HG02610 (cell line): ENCODE measurements around the gene FAHD2B.
A peak's percentile ranks its signal among the peaks of the same experiment; 100 is the strongest.
"Not testable (repeated sequence)": the region's sequence is repeated elsewhere in the genome, so short reads cannot be mapped to it uniquely, and the experiment has no call there.

ENCODE experiments used
- ATAC-seq: cut with Tn5 transposase; IDR thresholded peaks from one replicate; pipeline ENCODE4 v1.9.1; 2021; ENCODE audit warnings: mild to moderate bottlenecking, moderate library complexity; ENCODE audit not compliant: unreplicated experiment

Gene FAHD2B

GRCh38 chr2:97094772-97095611 is at the start of gene FAHD2B:
Gene FAHD2B, minus strand, starts transcription at chr2:97094882. Its CDS starts 3,176 bp downstream, at chr2:97091706.
- ATAC-seq: peak; percentile 77

GRCh38 chr2:97144016-97144415 is 49.3 kb upstream of the FAHD2B start:
- ATAC-seq: not testable (repeated sequence)

- ATAC-seq: not testable (repeated sequence)
These were observed 34.4 kb upstream of the FAHD2B start for GRCh38 chr2:97129090-97129489.

- not testable (repeated sequence) for ATAC-seq
These were observed 19.2 kb upstream of the FAHD2B start for GRCh38 chr2:97113882-97114255.

- ATAC-seq: peak; percentile 97
These were observed 18.6 kb upstream of the FAHD2B start, which contains the start of gene ANKRD36 for GRCh38 chr2:97113050-97113881. Gene ANKRD36, plus strand, starts transcription at chr2:97113153. Its CDS starts 587 bp downstream, at chr2:97113740.

- ATAC-seq: not testable (repeated sequence)
These were observed 17.8 kb upstream of the FAHD2B start for GRCh38 chr2:97112320-97113049.

GRCh38 chr2:97111246-97111645 is 16.6 kb upstream of the FAHD2B start:
- not testable (repeated sequence) for ATAC-seq

GRCh38 chr2:97106878-97107277 is 12.2 kb upstream of the FAHD2B start:
- ATAC-seq: not testable (repeated sequence)

GRCh38 chr2:97098786-97099372 is 4.2 kb upstream of the FAHD2B start:
- ATAC-seq: not testable (repeated sequence)

GRCh38 chr2:97095661-97096060 is 979 bp upstream of the FAHD2B start:
- ATAC-seq: no peak

GRCh38 chr2:97093983-97094771 is 505 bp downstream of the FAHD2B start:
- peak; percentile 18 for ATAC-seq

- not testable (repeated sequence) for ATAC-seq
These were observed 1.7 kb downstream of the FAHD2B start for GRCh38 chr2:97092946-97093345.

- ATAC-seq: not testable (repeated sequence)
These were observed 6.0 kb downstream of the FAHD2B start for GRCh38 chr2:97088706-97089105.

GRCh38 chr2:97085093-97085492 is 9.6 kb downstream of the FAHD2B start:
- ATAC-seq: not testable (repeated sequence)

GRCh38 chr2:97083516-97083915 is 11.2 kb downstream of the FAHD2B start:
- ATAC-seq: not testable (repeated sequence)

- not testable (repeated sequence) for ATAC-seq
These were observed 12.5 kb downstream of the FAHD2B start for GRCh38 chr2:97082206-97082605.

- not testable (repeated sequence) for ATAC-seq
These were observed 13.8 kb downstream of the FAHD2B start for GRCh38 chr2:97080855-97081254.

- ATAC-seq: not testable (repeated sequence)
These were observed 17.5 kb downstream of the FAHD2B start for GRCh38 chr2:97077213-97077612.

- not testable (repeated sequence) for ATAC-seq
These were observed 23.8 kb downstream of the FAHD2B start for GRCh38 chr2:97070915-97071314.

- ATAC-seq: not testable (repeated sequence)
These were observed 26.0 kb downstream of the FAHD2B start for GRCh38 chr2:97068722-97069121.
